ENCODE results near the gene KIF1A. TPM values are rescaled to one million over a fixed set of nuclear protein-coding genes. Genes with fewer than 3 reads are reported as not detected.
A peak's percentile ranks its signal among the peaks of the same experiment; 100 is the strongest.
"Not testable (repeated sequence)": the region's sequence is repeated elsewhere in the genome, so short reads cannot be mapped to it uniquely, and the experiment has no call there.

KIF1A gene
- total RNA-seq, 1 donor from 2014 or later = 29.9 TPM

GRCh38 chr2:240682431-240683224 lies 137.4 kb downstream of the KIF1A start, which contains the start of gene AQP12B:
Gene AQP12B, minus strand, starts transcription at chr2:240682885. Its CDS starts 48 bp downstream, at chr2:240682837.
- not testable (repeated sequence) for H4K20me1 ChIP-seq (ENCODE audit: low read depth); H3K4me3 Mint-ChIP-seq; DNase-seq (ENCODE audit: low spot score); H3K4me1 ChIP-seq; H3K27me3 ChIP-seq; H3K9ac ChIP-seq; H3K27ac Mint-ChIP-seq; H3K79me2 ChIP-seq (ENCODE audit: low read depth); H2AFZ ChIP-seq (replicated peaks); H3K4me1 Mint-ChIP-seq; H3K4me3 ChIP-seq; H3F3A ChIP-seq (ENCODE audit: low read depth); H3K4me2 ChIP-seq; H3K27me3 Mint-ChIP-seq (ENCODE audit: insufficient read depth, low read depth); H3K27ac ChIP-seq; H3K9me3 Mint-ChIP-seq; H3K9me3 ChIP-seq (ENCODE audit: low read depth); H3K36me3 ChIP-seq; H3K36me3 Mint-ChIP-seq

GRCh38 chr2:240680185-240680584 lies 139.8 kb downstream of the KIF1A start:
- H2AFZ ChIP-seq (replicated peaks); H3K4me3 Mint-ChIP-seq; H3K36me3 Mint-ChIP-seq; H3K36me3 ChIP-seq; H3K9me3 ChIP-seq (ENCODE audit: low read depth); H3K27ac Mint-ChIP-seq; H3K79me2 ChIP-seq (ENCODE audit: low read depth); H3K9ac ChIP-seq; H4K20me1 ChIP-seq (ENCODE audit: low read depth); H3K4me2 ChIP-seq; H3K4me1 Mint-ChIP-seq; H3K4me3 ChIP-seq; H3K27me3 ChIP-seq; H3K27me3 Mint-ChIP-seq (ENCODE audit: insufficient read depth, low read depth); H3F3A ChIP-seq (ENCODE audit: low read depth); H3K27ac ChIP-seq; H3K4me1 ChIP-seq; H3K9me3 Mint-ChIP-seq; DNase-seq (ENCODE audit: low spot score): not testable (repeated sequence)

DNA sequence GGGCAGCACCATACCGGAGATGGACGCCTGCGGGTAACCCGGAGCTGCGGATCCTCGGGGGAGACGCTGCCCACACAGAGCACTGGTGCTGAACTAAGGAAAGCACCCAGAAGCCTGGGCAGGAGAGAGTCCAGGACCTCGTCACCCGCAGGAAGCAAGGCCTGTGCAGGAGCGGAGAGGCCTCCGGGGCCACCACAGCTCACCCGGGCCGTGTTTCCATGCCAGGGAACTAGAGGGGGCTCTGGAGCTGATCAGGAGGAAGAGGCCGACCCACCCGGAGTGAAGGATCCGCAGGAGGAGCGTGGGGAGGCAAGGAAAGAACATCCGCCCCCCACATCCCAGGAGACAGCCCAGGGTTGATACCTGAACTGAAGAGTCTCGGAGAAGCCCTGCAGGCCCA lies 141.1 kb downstream of the KIF1A start:
- not testable (repeated sequence) for DNase-seq (ENCODE audit: low spot score); H4K20me1 ChIP-seq (ENCODE audit: low read depth); H3K4me2 ChIP-seq; H3K4me3 Mint-ChIP-seq; H3K4me1 Mint-ChIP-seq; H3K27ac Mint-ChIP-seq; H3K27ac ChIP-seq; H3K4me3 ChIP-seq; H3K79me2 ChIP-seq (ENCODE audit: low read depth); H3F3A ChIP-seq (ENCODE audit: low read depth); H3K9ac ChIP-seq; H3K36me3 ChIP-seq; H3K27me3 Mint-ChIP-seq (ENCODE audit: insufficient read depth, low read depth); H3K9me3 Mint-ChIP-seq; H2AFZ ChIP-seq (replicated peaks); H3K36me3 Mint-ChIP-seq; H3K4me1 ChIP-seq; H3K9me3 ChIP-seq (ENCODE audit: low read depth); H3K27me3 ChIP-seq

- H3K4me3 ChIP-seq; H3K4me1 Mint-ChIP-seq; H3K27ac Mint-ChIP-seq; H4K20me1 ChIP-seq (ENCODE audit: low read depth); DNase-seq (ENCODE audit: low spot score); H3K36me3 Mint-ChIP-seq; H3K9me3 ChIP-seq (ENCODE audit: low read depth); H3K9me3 Mint-ChIP-seq; H2AFZ ChIP-seq (replicated peaks); H3K9ac ChIP-seq; H3K4me1 ChIP-seq; H3F3A ChIP-seq (ENCODE audit: low read depth); H3K27me3 ChIP-seq; H3K79me2 ChIP-seq (ENCODE audit: low read depth); H3K36me3 ChIP-seq; H3K27ac ChIP-seq; H3K4me3 Mint-ChIP-seq; H3K27me3 Mint-ChIP-seq (ENCODE audit: insufficient read depth, low read depth); H3K4me2 ChIP-seq: not testable (repeated sequence)
Measured at GRCh38 chr2:240678043-240678442, 142.0 kb downstream of the KIF1A start.

DNA sequence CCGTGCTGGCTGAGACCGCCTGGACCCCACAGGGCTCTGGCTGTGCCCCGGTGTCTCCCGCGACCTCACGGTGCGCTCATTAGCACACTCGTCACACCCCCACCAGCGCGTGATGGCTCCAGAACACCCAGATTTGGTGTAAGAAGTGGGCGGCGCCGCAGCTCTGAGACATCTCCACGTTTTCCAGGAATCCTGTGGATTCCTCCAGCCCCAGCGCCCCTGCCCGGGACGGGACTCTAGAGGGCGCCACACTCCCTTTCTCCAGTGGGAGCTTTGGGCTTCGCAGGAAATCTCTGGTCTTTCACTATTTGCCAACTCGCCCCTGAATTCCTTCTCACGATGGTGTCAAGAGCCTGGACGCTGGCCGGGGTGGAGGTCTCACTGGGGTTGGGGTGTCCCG lies 144.7 kb downstream of the KIF1A start:
- not testable (repeated sequence) for H3K4me1 Mint-ChIP-seq; H4K20me1 ChIP-seq (ENCODE audit: low read depth); H3K9ac ChIP-seq; H3K4me3 ChIP-seq; H3K4me3 Mint-ChIP-seq; H3K27me3 Mint-ChIP-seq (ENCODE audit: insufficient read depth, low read depth); H2AFZ ChIP-seq (replicated peaks); H3K4me1 ChIP-seq; H3K79me2 ChIP-seq (ENCODE audit: low read depth); H3F3A ChIP-seq (ENCODE audit: low read depth); H3K27me3 ChIP-seq; H3K27ac ChIP-seq; H3K9me3 ChIP-seq (ENCODE audit: low read depth); H3K9me3 Mint-ChIP-seq; DNase-seq (ENCODE audit: low spot score); H3K36me3 ChIP-seq; H3K36me3 Mint-ChIP-seq; H3K4me2 ChIP-seq; H3K27ac Mint-ChIP-seq

- H4K20me1 ChIP-seq (ENCODE audit: low read depth); H3K27me3 Mint-ChIP-seq (ENCODE audit: insufficient read depth, low read depth); H3K4me1 ChIP-seq; H3K9me3 Mint-ChIP-seq; H2AFZ ChIP-seq (replicated peaks); H3K9me3 ChIP-seq (ENCODE audit: low read depth); H3K36me3 Mint-ChIP-seq; H3K4me3 Mint-ChIP-seq; H3K27me3 ChIP-seq; H3F3A ChIP-seq (ENCODE audit: low read depth); DNase-seq (ENCODE audit: low spot score); H3K79me2 ChIP-seq (ENCODE audit: low read depth); H3K27ac ChIP-seq; H3K36me3 ChIP-seq; H3K4me3 ChIP-seq; H3K4me2 ChIP-seq; H3K9ac ChIP-seq; H3K4me1 Mint-ChIP-seq: not testable (repeated sequence)
- H3K27ac Mint-ChIP-seq = peak overlapping the region; percentile 40
Measured at GRCh38 chr2:240674461-240675184, 145.4 kb downstream of the KIF1A start.
